ENCODE data around the gene PRPF4.

Gene PRPF4

DNA sequence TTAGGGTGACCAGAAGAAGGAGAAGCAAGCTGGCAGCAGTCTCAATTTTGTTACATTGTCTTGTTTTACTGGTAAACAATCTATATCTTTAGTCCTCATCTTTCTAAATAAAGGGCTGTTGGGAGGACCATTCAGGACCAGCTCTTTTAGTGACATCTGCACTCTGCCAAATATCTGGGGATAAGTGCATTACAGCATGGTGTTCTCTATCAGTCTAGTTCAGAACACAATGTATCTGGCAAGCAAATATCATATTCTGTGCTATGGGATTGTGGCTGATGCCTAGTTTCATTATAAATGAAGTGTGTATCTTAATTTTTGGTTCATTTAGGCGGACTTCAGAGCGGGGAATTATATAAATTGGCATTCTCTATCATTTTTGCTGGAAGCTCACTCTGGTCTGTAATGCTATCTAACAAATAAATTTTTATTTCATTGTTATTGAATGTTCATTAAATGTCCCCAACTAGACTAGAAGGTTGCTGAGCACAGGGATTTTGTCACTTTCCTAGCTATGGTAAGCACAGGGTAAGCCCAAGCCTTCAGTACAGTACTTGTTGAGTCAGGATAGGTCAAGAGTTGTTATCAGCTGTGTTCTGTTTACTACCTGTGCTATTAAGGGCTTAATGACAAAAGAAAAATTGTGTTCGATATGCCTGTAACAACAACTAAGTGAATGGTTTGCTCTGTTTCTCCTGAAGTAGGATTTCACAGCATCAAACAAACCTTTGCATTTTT, 52.8 kb downstream of the PRPF4 start:
- DNase-seq (ENCODE audit: low read depth in 1 of 2, low spot score in 1 of 2), result no peak
- no peak for TF ChIP-seq JUND (IDR thresholded peaks at IDR 0.05; ENCODE audit: low read depth)
- in situ Hi-C loops (cut with HindIII; ENCODE audit: low pct_unique_long_range_greater_than_20kb, low sequenced_read_pairs), result no loop called here

GRCh38 chr9:113331780-113332179, 56.3 kb downstream of the PRPF4 start:
- in situ Hi-C loops (cut with HindIII; ENCODE audit: low pct_unique_long_range_greater_than_20kb, low sequenced_read_pairs), result no loop called here
- TF ChIP-seq JUND (IDR thresholded peaks at IDR 0.05; ENCODE audit: low read depth), result no peak
- no peak for DNase-seq (ENCODE audit: low read depth in 1 of 2, low spot score in 1 of 2)

DNA sequence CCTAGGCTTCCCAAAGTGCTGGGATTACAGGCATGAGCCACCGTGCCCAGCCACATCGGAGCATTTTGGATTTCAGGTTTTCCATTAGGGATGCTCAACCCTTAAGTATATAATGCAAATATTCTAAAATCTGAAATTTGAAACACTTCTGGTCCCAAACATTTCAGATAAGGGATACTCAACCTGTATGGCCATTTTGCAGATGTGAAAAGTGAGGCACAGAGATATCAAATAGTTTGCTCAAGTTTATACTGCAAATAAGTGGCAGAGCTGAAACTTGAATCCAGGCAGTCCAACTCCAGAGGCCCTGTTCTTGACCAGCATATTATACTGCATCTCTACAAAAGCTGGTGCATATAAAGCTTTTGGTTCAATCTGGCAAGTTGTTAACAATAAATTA, 62.3 kb downstream of the PRPF4 start:
- no peak for TF ChIP-seq JUND (IDR thresholded peaks at IDR 0.05; ENCODE audit: low read depth)
- in situ Hi-C loops (cut with HindIII; ENCODE audit: low pct_unique_long_range_greater_than_20kb, low sequenced_read_pairs), result no loop called here
- DNase-seq (ENCODE audit: low read depth in 1 of 2, low spot score in 1 of 2), result no peak

- in situ Hi-C loops (cut with HindIII; ENCODE audit: low pct_unique_long_range_greater_than_20kb, low sequenced_read_pairs), result no loop called here
- peak; percentile 90 to 93 for DNase-seq (ENCODE audit: low read depth in 1 of 2, low spot score in 1 of 2)
- no peak for TF ChIP-seq JUND (IDR thresholded peaks at IDR 0.05; ENCODE audit: low read depth)
Observed at GRCh38 chr9:113340011-113340699, 64.7 kb downstream of the PRPF4 start, which contains the start of gene WDR31. TSS of gene WDR31 (minus strand) at chr9:113340275. CDS start at chr9:113332022, 8,253 bp downstream.

- peak; percentile 26 to 94 for DNase-seq (ENCODE audit: low read depth in 1 of 2, low spot score in 1 of 2)
- TF ChIP-seq JUND (IDR thresholded peaks at IDR 0.05; ENCODE audit: low read depth), result peak; percentile 51; the same call in 1 of the 2 replicates
- in situ Hi-C loops (cut with HindIII; ENCODE audit: low pct_unique_long_range_greater_than_20kb, low sequenced_read_pairs), result no loop called here
Observed at GRCh38 chr9:113341712-113342410, 66.4 kb downstream of the PRPF4 start.

Data from T47D (cell line).